A549 treated with dexamethasone at 1 μM for 4 hours (cell line): ENCODE measurements around the gene PADI4. TPM values are rescaled to one million over a fixed set of nuclear protein-coding genes. Genes with fewer than 3 reads are reported as not detected.

Experiments
- total RNA-seq: library from RNA; stranded (reverse); fragments of 200-300 nt; extraction: Qiagen RNA extraction; gene quantifications from 5 replicates; pipeline ENCODE4 v1.2.3, GENCODE V29; 2022

PADI4 gene, protein sequence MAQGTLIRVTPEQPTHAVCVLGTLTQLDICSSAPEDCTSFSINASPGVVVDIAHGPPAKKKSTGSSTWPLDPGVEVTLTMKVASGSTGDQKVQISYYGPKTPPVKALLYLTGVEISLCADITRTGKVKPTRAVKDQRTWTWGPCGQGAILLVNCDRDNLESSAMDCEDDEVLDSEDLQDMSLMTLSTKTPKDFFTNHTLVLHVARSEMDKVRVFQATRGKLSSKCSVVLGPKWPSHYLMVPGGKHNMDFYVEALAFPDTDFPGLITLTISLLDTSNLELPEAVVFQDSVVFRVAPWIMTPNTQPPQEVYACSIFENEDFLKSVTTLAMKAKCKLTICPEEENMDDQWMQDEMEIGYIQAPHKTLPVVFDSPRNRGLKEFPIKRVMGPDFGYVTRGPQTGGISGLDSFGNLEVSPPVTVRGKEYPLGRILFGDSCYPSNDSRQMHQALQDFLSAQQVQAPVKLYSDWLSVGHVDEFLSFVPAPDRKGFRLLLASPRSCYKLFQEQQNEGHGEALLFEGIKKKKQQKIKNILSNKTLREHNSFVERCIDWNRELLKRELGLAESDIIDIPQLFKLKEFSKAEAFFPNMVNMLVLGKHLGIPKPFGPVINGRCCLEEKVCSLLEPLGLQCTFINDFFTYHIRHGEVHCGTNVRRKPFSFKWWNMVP
- total RNA-seq, result not detected in 5 replicates

GRCh38 chr1:17307946-17308345 lies at the start of gene PADI4:
PADI4 (plus strand) TSS chr1:17308197; CDS start chr1:17308223, 26 bp downstream.

GRCh38 chr1:17371896-17372295 lies 63.9 kb downstream of the PADI4 start, which contains the start of gene PADI6:
PADI6 (plus strand) TSS chr1:17372196; CDS start chr1:17372246, 50 bp downstream.

Other genes starting within 250 kb of the PADI4 start
- gene PADI2, start 188.7 kb upstream of the PADI4 start, total RNA-seq, result 0.72 to 1.4 TPM (median 1.2 TPM) in 5 replicates
- 0.79 to 1.7 TPM (median 0.99 TPM) in 5 replicates for gene PADI1, start 103.1 kb upstream of the PADI4 start, total RNA-seq
- 0.86 to 1.1 TPM (median 0.98 TPM) in 5 replicates for gene PADI3, start 59.1 kb upstream of the PADI4 start, total RNA-seq
- not detected in 5 replicates for gene PADI6, start 64.0 kb downstream of the PADI4 start, total RNA-seq
- gene RCC2, start 131.5 kb downstream of the PADI4 start, total RNA-seq, result 48.7 to 61.0 TPM (median 57.6 TPM) in 5 replicates
- 4.7 to 6.9 TPM (median 6.3 TPM) in 5 replicates for gene ARHGEF10L, start 231.5 kb downstream of the PADI4 start, total RNA-seq